ENCODE results near the gene ATP6V1B1. TPM values are rescaled to one million over a fixed set of nuclear protein-coding genes. Genes with fewer than 3 reads are reported as not detected.

The ATP6V1B1 gene
- total RNA-seq, 2 experiments from 2014 or later, result not detected

DNA sequence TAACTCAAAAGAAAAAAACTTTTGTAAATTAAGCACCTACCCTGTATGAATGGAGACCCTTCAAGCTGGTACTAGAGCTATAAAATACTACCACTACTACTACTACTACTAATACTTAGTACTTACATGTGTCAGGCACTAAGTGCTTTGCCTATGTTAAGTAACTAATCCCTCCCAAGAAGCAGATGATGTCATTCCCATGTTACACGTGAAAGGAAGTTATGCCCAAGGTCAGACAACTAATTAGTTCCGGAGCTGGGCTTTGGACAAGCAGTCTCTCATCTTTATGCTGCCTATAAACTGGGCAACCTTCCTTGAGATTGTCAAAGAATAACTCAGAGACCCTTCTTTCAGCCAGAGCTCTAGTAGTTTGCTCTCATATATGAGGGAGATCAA, 13.9 kb upstream of the ATP6V1B1 start:
- H3K27me3 Mint-ChIP-seq (ENCODE audit: low read depth), result peaks cover 17% of the 10 kb centered on the region
- no peaks in the 10 kb centered on the region for H3K36me3 Mint-ChIP-seq (ENCODE audit: low read depth)
- H3K4me3 Mint-ChIP-seq, result no peak overlapping the region
- no peak for DNase-seq
- no peak overlapping the region for H3K27ac Mint-ChIP-seq
- intact Hi-C loops (cut with micrococcal nuclease), result loop anchor here (2.0 kb wide), 2 partner anchors 59 to 267 kb away; no protein-coding TSS in a partner anchor
- no peaks in the 10 kb centered on the region for H3K9me3 Mint-ChIP-seq
- no peaks in the 10 kb centered on the region for H3K4me1 Mint-ChIP-seq (ENCODE audit: low read depth)
- CTCF ChIA-PET, result interaction anchor here (0.9 to 8.6 kb wide), 8 partner anchors 9 to 131 kb away, joined by 3 to 143 read pairs (median 6); partner anchors contain the start of gene FIGLA

DNA sequence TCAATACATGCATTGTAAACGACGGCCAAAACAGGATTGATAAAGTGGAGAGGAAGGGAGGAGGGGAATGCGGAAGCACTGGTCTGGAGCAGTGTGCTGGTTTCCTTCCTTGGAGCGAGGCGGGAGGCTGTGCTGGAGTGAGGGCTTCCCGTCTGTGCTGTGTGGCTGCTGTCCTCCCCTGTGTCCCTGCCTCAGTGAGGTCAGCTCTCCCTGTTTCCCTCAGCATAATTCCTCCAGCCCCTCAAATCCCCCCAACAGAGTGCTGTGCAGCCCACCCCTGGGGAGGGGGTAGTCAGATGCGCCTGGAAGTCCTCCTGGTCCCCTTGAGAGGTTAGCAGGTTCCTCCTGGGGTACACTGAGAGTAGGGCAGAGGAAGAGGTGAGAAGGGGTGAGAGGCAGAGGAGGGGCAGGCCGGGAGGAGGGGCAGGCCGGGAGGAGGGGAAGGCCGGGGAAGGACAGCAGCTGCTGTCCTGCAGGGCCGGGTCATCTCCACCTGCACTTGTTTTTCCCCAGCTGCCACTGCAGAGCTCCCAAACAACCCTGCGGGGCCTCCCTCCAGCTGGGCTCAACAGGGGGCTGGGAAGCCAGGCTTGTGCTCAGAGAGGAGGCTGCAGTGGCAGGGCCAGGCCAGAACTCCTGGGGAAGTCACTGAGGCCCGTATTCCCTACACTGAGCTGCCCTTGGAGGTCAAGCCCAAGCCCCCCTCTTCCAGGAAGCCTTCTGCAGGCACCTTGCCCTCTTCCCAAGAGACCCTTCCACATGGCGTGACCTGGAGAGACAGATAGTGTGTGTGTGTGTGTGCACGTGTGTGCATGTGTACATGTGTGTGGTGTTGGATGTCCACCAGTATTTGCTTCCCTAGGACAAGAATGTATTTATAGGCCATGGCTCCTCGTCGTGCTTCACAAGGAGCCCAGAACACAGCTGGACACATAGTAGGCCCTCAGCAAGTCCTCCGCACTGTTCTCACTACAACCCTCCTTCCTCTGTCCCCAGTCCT, 13.2 kb upstream of the ATP6V1B1 start:
- no peak overlapping the region for H3K27ac Mint-ChIP-seq
- no peaks in the 10 kb centered on the region for H3K4me1 Mint-ChIP-seq (ENCODE audit: low read depth)
- no peaks in the 10 kb centered on the region for H3K9me3 Mint-ChIP-seq
- intact Hi-C loops (cut with micrococcal nuclease), result no loop called here
- H3K4me3 Mint-ChIP-seq, result no peak overlapping the region
- CTCF ChIA-PET, result interaction anchor here (0.9 to 8.6 kb wide), 14 partner anchors 11 to 135 kb away, joined by 3 to 143 read pairs (median 4); partner anchors contain the start of gene FIGLA
- DNase-seq, result peak; percentile 1
- H3K27me3 Mint-ChIP-seq (ENCODE audit: low read depth), result peaks cover 14% of the 10 kb centered on the region
- H3K36me3 Mint-ChIP-seq (ENCODE audit: low read depth), result no peaks in the 10 kb centered on the region

DNA sequence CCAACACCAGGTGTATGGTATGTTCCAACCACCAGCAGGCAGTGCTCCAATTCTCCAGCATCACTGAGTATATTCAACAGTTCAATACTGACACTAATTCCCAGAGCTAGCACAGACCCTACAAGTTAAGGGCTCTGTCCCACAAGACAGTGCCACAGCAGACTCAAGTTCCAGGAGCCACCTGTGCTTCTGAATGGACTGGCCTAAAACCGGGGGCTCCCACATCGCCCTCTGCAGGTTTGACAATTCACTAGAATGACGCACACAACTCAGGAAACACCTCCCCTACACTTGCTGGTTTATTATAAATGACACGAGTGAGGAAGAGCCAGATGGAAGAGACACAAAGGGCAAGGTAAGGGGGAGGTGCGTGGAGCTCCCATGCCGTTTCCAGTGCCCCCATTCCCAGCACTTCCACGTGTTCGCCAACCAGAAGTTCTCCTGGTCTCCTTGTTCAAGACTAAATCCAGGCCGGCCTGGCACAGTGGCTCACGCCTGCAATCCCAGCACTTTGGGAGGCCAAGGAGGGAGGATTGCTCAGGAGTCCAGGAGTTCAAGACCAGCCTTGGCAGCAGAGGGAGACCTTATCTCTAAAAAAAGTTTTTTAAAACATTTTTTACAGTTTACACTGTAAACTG, 12.2 kb upstream of the ATP6V1B1 start:
- CTCF ChIA-PET, result interaction anchor here (0.9 to 8.6 kb wide), 11 partner anchors 10 to 136 kb away, joined by 3 to 143 read pairs (median 4); partner anchors contain the start of gene FIGLA

DNA sequence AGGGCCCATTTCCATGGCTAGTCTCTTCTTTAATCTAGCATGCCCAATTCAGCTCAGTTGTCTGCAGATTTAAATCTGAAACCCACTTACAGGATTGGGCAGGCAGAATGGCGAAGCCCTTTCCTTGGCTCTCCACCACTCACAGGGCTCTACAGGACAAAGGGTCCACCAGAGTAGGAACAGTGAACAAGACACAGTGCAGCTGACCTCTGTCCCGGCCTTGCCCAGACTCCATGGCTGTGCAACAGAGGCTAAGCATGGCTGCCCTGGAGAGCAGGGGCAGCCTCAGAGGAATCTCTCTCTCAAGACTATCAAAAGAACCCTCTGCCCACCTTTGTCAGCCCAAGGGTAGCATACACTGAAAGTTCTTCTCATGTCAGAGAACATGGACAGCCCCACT, 9.7 kb upstream of the ATP6V1B1 start:
- H3K27ac Mint-ChIP-seq, result no peak overlapping the region
- CTCF ChIA-PET, result interaction anchor here (0.5 to 8.6 kb wide), 3 partner anchors 22 to 140 kb away, joined by 4 to 143 read pairs (median 5); no protein-coding TSS in a partner anchor
- H3K36me3 Mint-ChIP-seq (ENCODE audit: low read depth), result no peaks in the 10 kb centered on the region

More for the DNA sequence above, 12.2 kb upstream of the ATP6V1B1 start:
- no peaks in the 10 kb centered on the region for H3K36me3 Mint-ChIP-seq (ENCODE audit: low read depth)
- peaks cover 5% of the 10 kb centered on the region for H3K27me3 Mint-ChIP-seq (ENCODE audit: low read depth)
- no peaks in the 10 kb centered on the region for H3K4me1 Mint-ChIP-seq (ENCODE audit: low read depth)
- H3K27ac Mint-ChIP-seq, result no peak overlapping the region
- H3K9me3 Mint-ChIP-seq, result no peaks in the 10 kb centered on the region
- intact Hi-C loops (cut with micrococcal nuclease), result no loop called here
- no peak overlapping the region for H3K4me3 Mint-ChIP-seq
- DNase-seq, result peak; percentile 49

DNA sequence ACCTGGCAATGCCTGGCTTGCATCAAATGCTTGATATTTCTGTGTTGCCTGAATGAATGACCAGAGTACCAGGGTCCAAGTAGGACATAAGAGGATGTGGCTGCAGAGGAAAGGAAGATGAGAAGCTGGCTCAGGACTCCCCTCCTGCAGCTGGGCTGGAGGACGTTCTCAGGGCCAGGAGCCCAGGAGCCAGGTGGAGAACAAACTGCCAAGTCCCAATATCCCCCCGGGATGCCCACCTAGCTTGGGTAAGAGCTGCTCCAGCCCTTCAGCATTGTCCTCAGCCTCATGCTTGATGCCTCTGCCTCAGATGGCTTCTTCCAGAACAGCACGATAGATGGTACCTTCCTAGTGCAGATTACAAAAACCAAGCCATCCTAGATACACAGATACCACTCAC, 8.6 kb upstream of the ATP6V1B1 start:
- Mint-ChIP-seq H3K36me3 (ENCODE audit: low read depth) (no peaks in the 10 kb centered on the region), H3K27ac (no peak overlapping the region), H3K4me1 (ENCODE audit: low read depth) (no peaks in the 10 kb centered on the region), H3K4me3 (no peak overlapping the region), H3K27me3 (ENCODE audit: low read depth) (no peaks in the 10 kb centered on the region), H3K9me3 (no peaks in the 10 kb centered on the region)
- intact Hi-C loops (cut with micrococcal nuclease), result no loop called here
- CTCF ChIA-PET, result interaction anchor here (8.6 kb wide), 1 partner anchor 54 kb away, joined by 143 read pairs; no protein-coding TSS in a partner anchor
- no peak for DNase-seq

More for the DNA sequence above, 9.7 kb upstream of the ATP6V1B1 start:
- Mint-ChIP-seq H3K4me1 (ENCODE audit: low read depth) (no peaks in the 10 kb centered on the region), H3K9me3 (no peaks in the 10 kb centered on the region), H3K27me3 (ENCODE audit: low read depth) (no peaks in the 10 kb centered on the region), H3K4me3 (no peak overlapping the region)
- intact Hi-C loops (cut with micrococcal nuclease), result no loop called here
- DNase-seq, result peak; percentile 1

DNA sequence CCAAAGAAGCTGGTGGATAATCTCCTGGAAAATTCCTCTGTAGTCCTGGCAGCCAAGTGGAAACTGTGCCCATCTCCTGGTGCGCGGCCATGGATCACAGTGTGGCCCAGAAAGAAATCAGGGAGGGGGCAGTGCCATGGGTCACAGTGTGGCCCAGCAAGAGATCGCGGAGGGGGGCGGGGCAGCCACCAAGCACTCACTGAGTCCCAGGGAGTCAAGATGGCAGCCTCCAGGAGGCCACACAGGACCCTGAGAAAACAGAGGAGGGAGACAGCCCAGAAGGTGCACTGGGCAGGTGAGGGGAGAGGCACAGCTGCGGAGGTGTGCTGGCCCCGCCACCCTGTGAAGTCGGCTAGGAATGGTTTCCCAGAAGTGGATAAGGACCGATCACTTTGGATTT, 8.1 kb upstream of the ATP6V1B1 start:
- CTCF ChIA-PET, result interaction anchor here (2.7 to 8.6 kb wide), 2 partner anchors 54 to 56 kb away, joined by 8 to 143 read pairs; no protein-coding TSS in a partner anchor
- Mint-ChIP-seq H3K9me3 (no peaks in the 10 kb centered on the region), H3K4me1 (ENCODE audit: low read depth) (no peaks in the 10 kb centered on the region), H3K27ac (no peak overlapping the region), H3K36me3 (ENCODE audit: low read depth) (no peaks in the 10 kb centered on the region), H3K27me3 (ENCODE audit: low read depth) (no peaks in the 10 kb centered on the region), H3K4me3 (no peak overlapping the region)
- DNase-seq, result no peak
- intact Hi-C loops (cut with micrococcal nuclease), result no loop called here

DNA sequence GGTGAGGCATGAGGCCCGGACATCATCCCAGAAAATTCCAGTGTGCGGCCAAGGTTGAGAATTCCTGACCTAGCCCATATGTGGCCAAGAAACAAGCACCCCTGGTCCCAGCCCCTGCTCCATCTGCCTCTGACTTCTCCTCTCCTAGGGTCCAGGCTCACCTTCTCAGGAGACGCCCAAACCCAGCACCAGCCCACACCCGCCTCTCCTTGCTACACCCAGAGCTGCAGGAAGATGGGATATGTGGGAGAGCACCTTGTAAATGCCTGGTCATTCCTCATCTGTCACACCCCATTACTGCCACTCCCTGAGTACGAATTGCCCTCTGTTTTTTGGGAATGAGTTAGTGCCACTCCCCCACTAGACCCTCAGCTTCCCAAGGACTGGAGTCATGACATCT, 7.3 kb upstream of the ATP6V1B1 start:
- CTCF ChIA-PET, result interaction anchor here (1.0 to 2.7 kb wide), 3 partner anchors 8 to 57 kb away, joined by 3 to 8 read pairs (median 3); no protein-coding TSS in a partner anchor
- no peak for DNase-seq
- no peaks in the 10 kb centered on the region for H3K27me3 Mint-ChIP-seq (ENCODE audit: low read depth)
- H3K4me1 Mint-ChIP-seq (ENCODE audit: low read depth), result no peaks in the 10 kb centered on the region
- H3K4me3 Mint-ChIP-seq, result no peak overlapping the region
- no peak overlapping the region for H3K27ac Mint-ChIP-seq
- intact Hi-C loops (cut with micrococcal nuclease), result no loop called here
- H3K36me3 Mint-ChIP-seq (ENCODE audit: low read depth), result no peaks in the 10 kb centered on the region
- no peaks in the 10 kb centered on the region for H3K9me3 Mint-ChIP-seq

DNA sequence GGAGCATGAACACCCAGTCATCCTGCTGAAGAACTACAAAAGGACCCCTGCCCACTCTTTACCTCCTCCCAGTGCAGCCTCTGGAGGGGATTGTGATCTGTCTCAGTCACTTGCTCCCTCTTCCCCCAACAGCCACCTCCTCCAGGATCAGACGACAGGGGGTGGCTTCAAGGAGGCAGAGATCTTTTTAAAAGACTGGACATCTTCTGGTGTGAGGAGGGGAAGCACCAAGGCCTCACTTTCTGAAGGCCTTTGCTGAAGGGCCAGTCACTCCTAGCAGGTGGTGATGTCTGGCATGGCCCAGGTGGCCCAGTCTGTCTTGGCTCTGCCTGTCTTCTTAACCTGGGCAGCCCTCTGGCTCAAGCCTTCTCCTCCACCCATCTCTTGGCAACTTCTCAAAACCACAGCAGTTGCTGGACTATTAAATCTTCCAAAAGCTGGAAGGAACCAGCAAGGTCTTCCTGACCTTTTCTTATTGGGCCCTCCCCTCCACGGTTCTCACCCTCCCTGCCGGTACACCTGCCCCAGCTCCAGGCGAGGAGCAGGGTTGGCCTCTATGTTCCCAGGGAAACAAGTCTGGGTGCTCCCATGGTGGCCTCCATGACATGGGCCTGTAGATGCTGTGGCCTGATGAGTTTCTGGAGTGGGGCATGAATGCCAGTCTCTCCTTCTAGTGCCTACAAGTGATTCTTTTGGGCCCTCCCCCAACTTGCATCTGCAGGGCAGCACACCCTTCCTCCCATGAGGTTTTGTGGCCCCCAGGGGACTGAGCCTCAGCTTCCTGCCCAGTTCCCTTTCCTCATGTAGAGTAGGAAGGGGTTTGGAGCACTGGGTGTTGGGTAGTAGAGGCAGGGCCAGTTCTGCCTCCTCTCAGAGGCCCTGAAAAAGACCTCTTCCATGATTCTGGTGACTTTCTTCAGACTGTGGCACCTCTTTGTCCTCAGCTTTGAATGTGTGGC, 5.0 kb upstream of the ATP6V1B1 start:
- no peaks in the 10 kb centered on the region for H3K27me3 Mint-ChIP-seq (ENCODE audit: low read depth)
- no peaks in the 10 kb centered on the region for H3K4me1 Mint-ChIP-seq (ENCODE audit: low read depth)
- H3K36me3 Mint-ChIP-seq (ENCODE audit: low read depth), result no peaks in the 10 kb centered on the region
- H3K9me3 Mint-ChIP-seq, result no peaks in the 10 kb centered on the region
- intact Hi-C loops (cut with micrococcal nuclease), result no loop called here
- H3K4me3 Mint-ChIP-seq, result no peak overlapping the region
- CTCF ChIA-PET, result interaction anchor here (1.1 to 2.7 kb wide), 3 partner anchors 9 to 59 kb away, joined by 4 to 8 read pairs (median 4); no protein-coding TSS in a partner anchor
- H3K27ac Mint-ChIP-seq, result no peak overlapping the region
- no peak for DNase-seq

DNA sequence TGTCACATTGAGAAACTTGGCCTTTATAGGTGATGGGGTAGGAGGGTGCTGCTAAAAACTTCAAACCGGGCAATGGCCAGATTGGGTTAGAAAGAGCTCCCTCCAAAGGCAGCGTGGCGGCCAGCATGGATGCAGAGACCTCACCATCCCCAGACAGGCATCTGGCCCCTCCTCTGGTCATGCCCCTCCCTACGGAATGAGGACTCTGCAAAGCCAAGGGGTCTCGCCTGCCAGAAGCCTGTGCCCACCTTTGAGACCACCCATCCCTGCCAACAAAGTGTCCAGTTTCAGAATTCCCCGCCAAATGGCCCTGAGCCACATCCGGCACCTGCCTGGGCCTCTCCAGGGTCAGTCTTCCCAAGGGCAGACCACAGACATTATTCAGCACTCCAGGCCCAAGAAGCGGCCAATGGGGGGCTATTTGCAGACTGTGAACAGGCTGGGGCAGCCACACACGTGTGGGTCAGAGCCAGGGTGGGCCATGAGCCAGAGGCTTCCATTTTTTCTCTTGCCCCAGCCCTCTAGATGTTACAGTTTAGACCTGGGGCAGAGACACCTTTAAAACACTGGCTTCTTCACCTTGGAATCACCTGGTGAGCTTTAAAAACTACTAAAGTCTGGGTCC, 4.2 kb upstream of the ATP6V1B1 start:
- Mint-ChIP-seq H3K27ac (no peak overlapping the region), H3K4me1 (ENCODE audit: low read depth) (no peaks in the 10 kb centered on the region), H3K27me3 (ENCODE audit: low read depth) (no peaks in the 10 kb centered on the region), H3K4me3 (no peak overlapping the region), H3K36me3 (ENCODE audit: low read depth) (no peaks in the 10 kb centered on the region), H3K9me3 (no peaks in the 10 kb centered on the region)
- DNase-seq, result no peak
- intact Hi-C loops (cut with micrococcal nuclease), result no loop called here
- CTCF ChIA-PET, result interaction anchor here (1.1 to 1.7 kb wide), 2 partner anchors 10 to 16 kb away, joined by 4 read pairs; no protein-coding TSS in a partner anchor

DNA sequence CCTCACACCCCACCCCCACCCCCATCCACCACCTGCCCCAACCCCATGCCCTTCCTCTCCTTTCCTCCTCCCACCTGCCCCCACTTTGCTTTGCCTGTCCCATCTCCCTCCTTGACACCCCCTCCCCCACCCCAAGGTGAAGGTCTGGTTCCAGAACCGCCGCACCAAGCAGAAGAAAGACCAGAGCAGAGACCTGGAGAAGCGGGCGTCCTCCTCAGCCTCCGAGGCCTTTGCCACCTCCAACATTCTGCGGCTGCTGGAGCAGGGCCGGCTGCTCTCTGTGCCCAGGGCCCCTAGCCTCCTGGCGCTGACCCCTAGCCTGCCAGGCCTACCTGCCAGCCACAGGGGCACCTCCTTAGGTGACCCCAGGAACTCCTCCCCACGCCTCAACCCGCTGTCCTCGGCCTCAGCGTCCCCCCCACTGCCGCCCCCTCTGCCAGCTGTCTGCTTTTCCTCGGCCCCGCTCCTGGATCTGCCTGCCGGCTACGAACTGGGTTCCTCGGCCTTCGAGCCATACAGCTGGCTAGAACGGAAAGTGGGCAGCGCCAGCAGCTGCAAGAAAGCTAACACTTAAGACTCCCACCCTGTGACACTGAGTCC, 3.0 kb upstream of the ATP6V1B1 start:
- Mint-ChIP-seq H3K9me3 (no peaks in the 10 kb centered on the region), H3K36me3 (ENCODE audit: low read depth) (no peaks in the 10 kb centered on the region), H3K27me3 (ENCODE audit: low read depth) (no peaks in the 10 kb centered on the region), H3K4me1 (ENCODE audit: low read depth) (no peaks in the 10 kb centered on the region), H3K27ac (no peak overlapping the region), H3K4me3 (no peak overlapping the region)
- intact Hi-C loops (cut with micrococcal nuclease), result no loop called here
- no peak for DNase-seq
- CTCF ChIA-PET, result no interaction called here

DNA sequence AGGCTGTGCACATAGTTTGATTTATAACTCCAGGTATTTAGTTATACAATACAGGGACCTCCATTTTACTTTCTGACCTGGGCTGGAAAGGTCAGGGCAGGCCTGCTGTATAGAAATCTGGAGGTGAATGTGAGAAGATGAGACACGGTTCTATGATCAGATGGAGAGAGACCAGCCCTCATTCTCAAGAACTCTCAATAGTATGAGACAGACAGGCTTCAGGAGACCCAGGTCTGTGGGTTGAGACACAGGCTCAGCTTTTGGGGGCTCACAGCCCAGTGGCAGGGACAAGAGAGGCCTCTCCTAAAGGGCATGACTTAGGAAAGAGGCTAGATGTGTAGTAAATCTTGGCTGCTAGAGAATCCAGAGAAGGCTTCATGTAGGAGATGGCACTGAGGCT, 719 bp upstream of the ATP6V1B1 start:
- no peak for DNase-seq
- CTCF ChIA-PET, result interaction anchor here (1.4 to 3.4 kb wide), 2 partner anchors 12 to 15 kb away, joined by 3 to 24 read pairs; no protein-coding TSS in a partner anchor
- Mint-ChIP-seq H3K36me3 (ENCODE audit: low read depth) (no peaks in the 10 kb centered on the region), H3K4me1 (ENCODE audit: low read depth) (no peaks in the 10 kb centered on the region), H3K27ac (no peak overlapping the region), H3K27me3 (ENCODE audit: low read depth) (peaks cover 4% of the 10 kb centered on the region), H3K9me3 (no peaks in the 10 kb centered on the region), H3K4me3 (no peak overlapping the region)
- intact Hi-C loops (cut with micrococcal nuclease), result no loop called here
